ENCODE measurements around the gene BCAS3.

- TF ChIP-seq POLR2A (IDR thresholded peaks at IDR 0.05; ENCODE audit: low read length) (no peak), GATA1 (IDR thresholded peaks at IDR 0.05; ENCODE audit: low read depth, low read length) (no peak)
These were observed 39.1 kb downstream of the BCAS3 start for GRCh38 chr17:60716766-60717165.

Measured in erythroblast (primary cell).